ENCODE data around the gene SLC39A7.

DNA sequence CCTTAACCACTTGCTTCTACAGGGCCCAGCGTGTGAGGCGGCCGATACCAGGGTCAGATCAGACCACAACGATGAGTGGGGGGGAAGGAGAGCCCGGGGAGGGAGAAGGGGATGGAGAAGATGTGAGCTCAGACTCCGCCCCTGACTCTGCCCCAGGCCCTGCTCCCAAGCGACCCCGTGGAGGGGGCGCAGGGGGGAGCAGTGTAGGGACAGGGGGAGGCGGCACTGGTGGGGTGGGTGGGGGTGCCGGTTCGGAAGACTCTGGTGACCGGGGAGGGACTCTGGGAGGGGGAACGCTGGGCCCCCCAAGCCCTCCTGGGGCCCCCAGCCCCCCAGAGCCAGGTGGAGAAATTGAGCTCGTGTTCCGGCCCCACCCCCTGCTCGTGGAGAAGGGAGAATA, 10.5 kb downstream of the SLC39A7 start:
- no peak for TF ChIP-seq ZFP3 (CRISPR knock-in tag; IDR thresholded peaks at IDR 0.05)
- TF ChIP-seq, protein P1, sequence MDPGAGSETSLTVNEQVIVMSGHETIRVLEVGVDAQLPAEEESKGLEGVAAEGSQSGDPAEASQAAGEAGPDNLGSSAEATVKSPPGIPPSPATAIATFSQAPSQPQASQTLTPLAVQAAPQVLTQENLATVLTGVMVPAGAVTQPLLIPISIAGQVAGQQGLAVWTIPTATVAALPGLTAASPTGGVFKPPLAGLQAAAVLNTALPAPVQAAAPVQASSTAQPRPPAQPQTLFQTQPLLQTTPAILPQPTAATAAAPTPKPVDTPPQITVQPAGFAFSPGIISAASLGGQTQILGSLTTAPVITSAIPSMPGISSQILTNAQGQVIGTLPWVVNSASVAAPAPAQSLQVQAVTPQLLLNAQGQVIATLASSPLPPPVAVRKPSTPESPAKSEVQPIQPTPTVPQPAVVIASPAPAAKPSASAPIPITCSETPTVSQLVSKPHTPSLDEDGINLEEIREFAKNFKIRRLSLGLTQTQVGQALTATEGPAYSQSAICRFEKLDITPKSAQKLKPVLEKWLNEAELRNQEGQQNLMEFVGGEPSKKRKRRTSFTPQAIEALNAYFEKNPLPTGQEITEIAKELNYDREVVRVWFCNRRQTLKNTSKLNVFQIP (CRISPR knock-in tag; IDR thresholded peaks at IDR 0.05; ENCODE audit: borderline replicate concordance, low read depth), result no peak
- no peak for TF ChIP-seq ARNTL (CRISPR knock-in tag; IDR thresholded peaks at IDR 0.05; ENCODE audit: borderline replicate concordance, low read depth)
- no peak for TF ChIP-seq RARB (CRISPR knock-in tag; IDR thresholded peaks at IDR 0.05)
- TF ChIP-seq ZC3H10 (CRISPR knock-in tag; IDR thresholded peaks at IDR 0.05), result no peak
- TF ChIP-seq, protein P2, sequence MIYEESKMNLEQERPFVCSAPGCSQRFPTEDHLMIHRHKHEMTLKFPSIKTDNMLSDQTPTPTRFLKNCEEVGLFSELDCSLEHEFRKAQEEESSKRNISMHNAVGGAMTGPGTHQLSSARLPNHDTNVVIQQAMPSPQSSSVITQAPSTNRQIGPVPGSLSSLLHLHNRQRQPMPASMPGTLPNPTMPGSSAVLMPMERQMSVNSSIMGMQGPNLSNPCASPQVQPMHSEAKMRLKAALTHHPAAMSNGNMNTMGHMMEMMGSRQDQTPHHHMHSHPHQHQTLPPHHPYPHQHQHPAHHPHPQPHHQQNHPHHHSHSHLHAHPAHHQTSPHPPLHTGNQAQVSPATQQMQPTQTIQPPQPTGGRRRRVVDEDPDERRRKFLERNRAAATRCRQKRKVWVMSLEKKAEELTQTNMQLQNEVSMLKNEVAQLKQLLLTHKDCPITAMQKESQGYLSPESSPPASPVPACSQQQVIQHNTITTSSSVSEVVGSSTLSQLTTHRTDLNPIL (CRISPR knock-in tag; IDR thresholded peaks at IDR 0.05; ENCODE audit: low read depth), result no peak
- TF ChIP-seq, protein P3, sequence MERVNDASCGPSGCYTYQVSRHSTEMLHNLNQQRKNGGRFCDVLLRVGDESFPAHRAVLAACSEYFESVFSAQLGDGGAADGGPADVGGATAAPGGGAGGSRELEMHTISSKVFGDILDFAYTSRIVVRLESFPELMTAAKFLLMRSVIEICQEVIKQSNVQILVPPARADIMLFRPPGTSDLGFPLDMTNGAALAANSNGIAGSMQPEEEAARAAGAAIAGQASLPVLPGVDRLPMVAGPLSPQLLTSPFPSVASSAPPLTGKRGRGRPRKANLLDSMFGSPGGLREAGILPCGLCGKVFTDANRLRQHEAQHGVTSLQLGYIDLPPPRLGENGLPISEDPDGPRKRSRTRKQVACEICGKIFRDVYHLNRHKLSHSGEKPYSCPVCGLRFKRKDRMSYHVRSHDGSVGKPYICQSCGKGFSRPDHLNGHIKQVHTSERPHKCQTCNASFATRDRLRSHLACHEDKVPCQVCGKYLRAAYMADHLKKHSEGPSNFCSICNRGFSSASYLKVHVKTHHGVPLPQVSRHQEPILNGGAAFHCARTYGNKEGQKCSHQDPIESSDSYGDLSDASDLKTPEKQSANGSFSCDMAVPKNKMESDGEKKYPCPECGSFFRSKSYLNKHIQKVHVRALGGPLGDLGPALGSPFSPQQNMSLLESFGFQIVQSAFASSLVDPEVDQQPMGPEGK (CRISPR knock-in tag; IDR thresholded peaks at IDR 0.05; ENCODE audit: borderline replicate concordance), result no peak
- TF ChIP-seq SNAI2 (CRISPR knock-in tag; IDR thresholded peaks at IDR 0.05), result no peak
- TF ChIP-seq ZNF565 (CRISPR knock-in tag; conservative IDR thresholded peaks at IDR 0.05; ENCODE audit: low read depth), result no peak
- TF ChIP-seq, protein P4, sequence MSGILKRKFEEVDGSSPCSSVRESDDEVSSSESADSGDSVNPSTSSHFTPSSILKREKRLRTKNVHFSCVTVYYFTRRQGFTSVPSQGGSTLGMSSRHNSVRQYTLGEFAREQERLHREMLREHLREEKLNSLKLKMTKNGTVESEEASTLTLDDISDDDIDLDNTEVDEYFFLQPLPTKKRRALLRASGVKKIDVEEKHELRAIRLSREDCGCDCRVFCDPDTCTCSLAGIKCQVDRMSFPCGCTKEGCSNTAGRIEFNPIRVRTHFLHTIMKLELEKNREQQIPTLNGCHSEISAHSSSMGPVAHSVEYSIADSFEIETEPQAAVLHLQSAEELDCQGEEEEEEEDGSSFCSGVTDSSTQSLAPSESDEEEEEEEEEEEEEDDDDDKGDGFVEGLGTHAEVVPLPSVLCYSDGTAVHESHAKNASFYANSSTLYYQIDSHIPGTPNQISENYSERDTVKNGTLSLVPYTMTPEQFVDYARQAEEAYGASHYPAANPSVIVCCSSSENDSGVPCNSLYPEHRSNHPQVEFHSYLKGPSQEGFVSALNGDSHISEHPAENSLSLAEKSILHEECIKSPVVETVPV (CRISPR knock-in tag; IDR thresholded peaks at IDR 0.05), result no peak
- TF ChIP-seq ISL1 (CRISPR knock-in tag; IDR thresholded peaks at IDR 0.05), result no peak
- TF ChIP-seq PPARA (CRISPR knock-in tag; IDR thresholded peaks at IDR 0.05; ENCODE audit: borderline replicate concordance), result no peak
